ENCODE results near the gene SFXN1. TPM values are rescaled to one million over a fixed set of nuclear protein-coding genes. Genes with fewer than 3 reads are reported as not detected.
A peak's percentile ranks its signal among the peaks of the same experiment; 100 is the strongest.

Gene SFXN1
- total RNA-seq, 5 donors from 2014 or later (not counting 1 experiment from before 2014, with no cell fraction given) = 78.8 to 97.0 (median 84.1) TPM

- Mint-ChIP-seq H3K36me3 (no peaks in the 10 kb centered on the region), H3K4me1 (peaks cover 9 to 17% (median 12%) of the 10 kb centered on the region in 3 donors), H3K9me3 (no peaks in the 10 kb centered on the region), H3K4me3 (no peak overlapping the region), H3K27me3 (peaks cover 0 to 2% of the 10 kb centered on the region in 2 donors), H3K27ac (no peak overlapping the region)
- Histone ChIP-seq H3K4me3 (ENCODE audit: control insufficient read depth in 1 of 2, extremely low read depth in 1 of 2, low read length in 1 of 2) (no peak overlapping the region), H3K27me3 (replicated peaks in 1 of 2; ENCODE audit: control insufficient read depth in 2 of 2, extremely low read depth in 1 of 2, insufficient read depth in 2 of 2, low read length in 1 of 2) (no peaks in the 10 kb centered on the region), H3K36me3 (ENCODE audit: control insufficient read depth in 2 of 2, extremely low read depth in 1 of 2, insufficient read depth in 1 of 2, low read length in 1 of 2) (no peaks in the 10 kb centered on the region), H3K27ac (ENCODE audit: low read length) (no peak overlapping the region), H3K9me3 (no peaks in the 10 kb centered on the region), H3K4me1 (ENCODE audit: control insufficient read depth in 1 of 2, extremely low read depth in 1 of 2, insufficient read depth in 2 of 2, low read length in 2 of 2) (peaks cover 0 to 7% of the 10 kb centered on the region in 2 experiments)
- whole genome bisulfite sequencing (ENCODE audit: insufficient coverage) = 62% methylated on average over 5 of the region's 11 CpGs
- no peak for ATAC-seq (replicated peaks in 1 of 4)
- ChIA-PET CTCF (no interaction called here), POLR2A (interaction anchor here in 1 of 2 donors (0.6 to 1.0 kb wide), 2 partner anchors 24 to 35 kb away, joined by 3 read pairs; no protein-coding TSS in a partner anchor)
- no peak for DNase-seq
These were observed 10.2 kb upstream of the SFXN1 start for GRCh38 chr5:175467983-175468690.

GRCh38 chr5:175468892-175469291 lies 9.5 kb upstream of the SFXN1 start:
- Mint-ChIP-seq H3K27me3 (peaks cover 0 to 2% of the 10 kb centered on the region in 2 donors), H3K4me1 (peaks cover 9 to 17% (median 12%) of the 10 kb centered on the region in 3 donors), H3K9me3 (no peaks in the 10 kb centered on the region), H3K27ac (no peak overlapping the region), H3K36me3 (no peaks in the 10 kb centered on the region), H3K4me3 (no peak overlapping the region)
- H3K4me1 ChIP-seq (ENCODE audit: control insufficient read depth in 1 of 2, extremely low read depth in 1 of 2, insufficient read depth in 2 of 2, low read length in 2 of 2) = peaks cover 0 to 7% of the 10 kb centered on the region in 2 experiments
- H3K27ac ChIP-seq (ENCODE audit: low read length) = no peak overlapping the region
- CTCF ChIA-PET = no interaction called here
- H3K4me3 ChIP-seq (ENCODE audit: control insufficient read depth in 1 of 2, extremely low read depth in 1 of 2, low read length in 1 of 2) = no peak overlapping the region
- no peak for ATAC-seq (replicated peaks in 1 of 4)
- H3K36me3 ChIP-seq (ENCODE audit: control insufficient read depth in 2 of 2, extremely low read depth in 1 of 2, insufficient read depth in 1 of 2, low read length in 1 of 2) = no peaks in the 10 kb centered on the region
- no peaks in the 10 kb centered on the region for H3K9me3 ChIP-seq
- POLR2A ChIA-PET = no interaction called here
- no CpG with 5 or more reads among the region's 1 CpG for WGBS (ENCODE audit: insufficient coverage)
- H3K27me3 ChIP-seq (replicated peaks in 1 of 2; ENCODE audit: control insufficient read depth in 2 of 2, extremely low read depth in 1 of 2, insufficient read depth in 2 of 2, low read length in 1 of 2) = no peaks in the 10 kb centered on the region
- DNase-seq = no peak

- no peaks in the 10 kb centered on the region for H3K9me3 Mint-ChIP-seq
- ChIA-PET CTCF (interaction anchor here in 1 of 2 donors (0.6 kb wide), 1 partner anchor 210 kb away, joined by 3 read pairs; no protein-coding TSS in a partner anchor), POLR2A (interaction anchor here in 1 of 2 donors (0.5 kb wide), 1 partner anchor 893 kb away, joined by 12 read pairs; no protein-coding TSS in a partner anchor)
- H3K4me3 Mint-ChIP-seq = no peak overlapping the region
- H3K4me1 ChIP-seq (ENCODE audit: control insufficient read depth in 1 of 2, extremely low read depth in 1 of 2, insufficient read depth in 2 of 2, low read length in 2 of 2) = peaks cover 0 to under 1% of the 10 kb centered on the region in 2 experiments
- H3K27me3 ChIP-seq (replicated peaks in 1 of 2; ENCODE audit: control insufficient read depth in 2 of 2, extremely low read depth in 1 of 2, insufficient read depth in 2 of 2, low read length in 1 of 2) = no peaks in the 10 kb centered on the region
- no peaks in the 10 kb centered on the region for H3K36me3 Mint-ChIP-seq
- H3K9me3 ChIP-seq = no peaks in the 10 kb centered on the region
- ATAC-seq (replicated peaks in 1 of 4) (no peak), DNase-seq (no peak)
- no peak overlapping the region for H3K4me3 ChIP-seq (ENCODE audit: control insufficient read depth in 1 of 2, extremely low read depth in 1 of 2, low read length in 1 of 2)
- peaks cover 0 to 2% of the 10 kb centered on the region in 2 donors for H3K27me3 Mint-ChIP-seq
- 83% methylated on average over 2 of the region's 3 CpGs for WGBS (ENCODE audit: insufficient coverage)
- peaks cover 0 to 11% (median 6%) of the 10 kb centered on the region in 3 donors for H3K4me1 Mint-ChIP-seq
- H3K27ac ChIP-seq (ENCODE audit: low read length) = no peak overlapping the region
- H3K27ac Mint-ChIP-seq = no peak overlapping the region
- H3K36me3 ChIP-seq (ENCODE audit: control insufficient read depth in 2 of 2, extremely low read depth in 1 of 2, insufficient read depth in 1 of 2, low read length in 1 of 2) = no peaks in the 10 kb centered on the region
These were observed 8.4 kb upstream of the SFXN1 start for GRCh38 chr5:175469916-175470315.

- CTCF ChIA-PET = no interaction called here
- no peaks in the 10 kb centered on the region for H3K36me3 Mint-ChIP-seq
These were observed 7.6 kb upstream of the SFXN1 start for GRCh38 chr5:175470781-175471180.

GRCh38 chr5:175471196-175471595 lies 7.2 kb upstream of the SFXN1 start:
- DNase-seq (no peak), ATAC-seq (replicated peaks in 1 of 4) (no peak)
- Mint-ChIP-seq H3K27me3 (peaks cover 0 to 2% of the 10 kb centered on the region in 2 donors), H3K27ac (no peak overlapping the region), H3K4me3 (no peak overlapping the region), H3K9me3 (no peaks in the 10 kb centered on the region), H3K4me1 (peaks cover 0 to 6% (median 4%) of the 10 kb centered on the region in 3 donors), H3K36me3 (no peaks in the 10 kb centered on the region)
- no peaks in the 10 kb centered on the region for H3K4me1 ChIP-seq (ENCODE audit: control insufficient read depth in 1 of 2, extremely low read depth in 1 of 2, insufficient read depth in 2 of 2, low read length in 2 of 2)
- WGBS (ENCODE audit: insufficient coverage) = 100% methylated on average over 4 of the region's 6 CpGs
- H3K36me3 ChIP-seq (ENCODE audit: control insufficient read depth in 2 of 2, extremely low read depth in 1 of 2, insufficient read depth in 1 of 2, low read length in 1 of 2) = no peaks in the 10 kb centered on the region
- ChIA-PET CTCF (no interaction called here), POLR2A (no interaction called here)
- no peaks in the 10 kb centered on the region for H3K9me3 ChIP-seq
- peaks cover 0 to 4% of the 10 kb centered on the region in 2 experiments for H3K27me3 ChIP-seq (replicated peaks in 1 of 2; ENCODE audit: control insufficient read depth in 2 of 2, extremely low read depth in 1 of 2, insufficient read depth in 2 of 2, low read length in 1 of 2)
- H3K4me3 ChIP-seq (ENCODE audit: control insufficient read depth in 1 of 2, extremely low read depth in 1 of 2, low read length in 1 of 2) = no peak overlapping the region
- H3K27ac ChIP-seq (ENCODE audit: low read length) = no peak overlapping the region

More at GRCh38 chr5:175470781-175471180, 7.6 kb upstream of the SFXN1 start:
- Histone ChIP-seq H3K4me3 (ENCODE audit: control insufficient read depth in 1 of 2, extremely low read depth in 1 of 2, low read length in 1 of 2) (no peak overlapping the region), H3K4me1 (ENCODE audit: control insufficient read depth in 1 of 2, extremely low read depth in 1 of 2, insufficient read depth in 2 of 2, low read length in 2 of 2) (no peaks in the 10 kb centered on the region), H3K36me3 (ENCODE audit: control insufficient read depth in 2 of 2, extremely low read depth in 1 of 2, insufficient read depth in 1 of 2, low read length in 1 of 2) (no peaks in the 10 kb centered on the region), H3K27ac (ENCODE audit: low read length) (no peak overlapping the region), H3K9me3 (no peaks in the 10 kb centered on the region), H3K27me3 (replicated peaks in 1 of 2; ENCODE audit: control insufficient read depth in 2 of 2, extremely low read depth in 1 of 2, insufficient read depth in 2 of 2, low read length in 1 of 2) (peaks cover 0 to 2% of the 10 kb centered on the region in 2 experiments)
- Mint-ChIP-seq H3K27me3 (peaks cover 0 to 2% of the 10 kb centered on the region in 2 donors), H3K4me1 (peaks cover 0 to 6% (median 4%) of the 10 kb centered on the region in 3 donors), H3K27ac (no peak overlapping the region), H3K9me3 (no peaks in the 10 kb centered on the region), H3K4me3 (no peak overlapping the region)
- no CpG with 5 or more reads among the region's 5 CpGs for WGBS (ENCODE audit: insufficient coverage)
- DNase-seq = no peak
- no peak for ATAC-seq (replicated peaks in 1 of 4)
- POLR2A ChIA-PET = no interaction called here

GRCh38 chr5:175471628-175472027 lies 6.7 kb upstream of the SFXN1 start:
- peaks cover 0 to 2% of the 10 kb centered on the region in 2 donors for H3K27me3 Mint-ChIP-seq
- peaks cover 0 to 6% (median 5%) of the 10 kb centered on the region in 3 donors for H3K4me1 Mint-ChIP-seq
- Histone ChIP-seq H3K4me3 (ENCODE audit: control insufficient read depth in 1 of 2, extremely low read depth in 1 of 2, low read length in 1 of 2) (no peak overlapping the region), H3K9me3 (no peaks in the 10 kb centered on the region), H3K27ac (ENCODE audit: low read length) (no peak overlapping the region), H3K4me1 (ENCODE audit: control insufficient read depth in 1 of 2, extremely low read depth in 1 of 2, insufficient read depth in 2 of 2, low read length in 2 of 2) (no peaks in the 10 kb centered on the region), H3K36me3 (ENCODE audit: control insufficient read depth in 2 of 2, extremely low read depth in 1 of 2, insufficient read depth in 1 of 2, low read length in 1 of 2) (no peaks in the 10 kb centered on the region), H3K27me3 (replicated peaks in 1 of 2; ENCODE audit: control insufficient read depth in 2 of 2, extremely low read depth in 1 of 2, insufficient read depth in 2 of 2, low read length in 1 of 2) (peaks cover 0 to 4% of the 10 kb centered on the region in 2 experiments)
- ChIA-PET POLR2A (no interaction called here), CTCF (interaction anchor here in 1 of 2 donors (0.7 kb wide), 1 partner anchor 1705 kb away, joined by 3 read pairs; no protein-coding TSS in a partner anchor)
- H3K9me3 Mint-ChIP-seq = no peaks in the 10 kb centered on the region
- 70% methylated on average over 4 of the region's 6 CpGs for WGBS (ENCODE audit: insufficient coverage)
- H3K4me3 Mint-ChIP-seq = no peak overlapping the region
- H3K36me3 Mint-ChIP-seq = no peaks in the 10 kb centered on the region
- no peak overlapping the region for H3K27ac Mint-ChIP-seq
- peak in 2 of 35 experiments; percentile 38 to 44 for DNase-seq
- peak in 1 of 4 experiments; percentile 40 for ATAC-seq (replicated peaks in 1 of 4)

Data from T-cell (primary cell).